PC-9 (cell line): ENCODE measurements around the gene PROKR1. TPM values are rescaled to one million over a fixed set of nuclear protein-coding genes. Genes with fewer than 3 reads are reported as not detected.

ENCODE experiments used
- BruUV-seq: library from RNA; stranded (reverse); fragments of 400-500 nt; replicated peaks from 2 replicates; lab custom pipeline; 2021; lab: Mats Ljungman, UMichigan
- CTCF ChIA-PET: fragments of 300-600 bp; sonication (Branson Sonifier 250); formaldehyde crosslinking; loops from one replicate; lab custom pipeline; 2022; ENCODE audit warnings: antibody characterized with exemption; lab: Charles Lee
- POLR2A ChIA-PET: fragments of 300-600 bp; sonication (Branson Sonifier 250); formaldehyde crosslinking; loops from one replicate; lab custom pipeline; 2022; ENCODE audit warnings: antibody characterized with exemption; ENCODE audit not compliant: unreplicated experiment; lab: Charles Lee
- DNase-seq, 2 experiments: peaks; one replicate each; pipeline versions ENCODE4 v3.0.0 to v3.0.0-alpha.2; 2015 to 2022; ENCODE audit warnings: mixed read lengths in 1 of 2
- H2AFZ ChIP-seq: fragments of 200-600 bp; sonication (generic); 2 replicates; pipeline ENCODE4 v1.8.1; 2017; ENCODE audit warnings: antibody characterized with exemption
- H3F3A ChIP-seq: fragments of 200-600 bp; sonication (generic); 2 replicates; pipeline ENCODE4 v1.8.1; 2017; ENCODE audit warnings: antibody characterized with exemption, mild to moderate bottlenecking, low read depth; ENCODE audit not compliant: insufficient read depth
- H3K27ac ChIP-seq: fragments of 200-600 bp; sonication (generic); 2 replicates; pipeline ENCODE4 v1.6.1; 2016; ENCODE audit warnings: mixed run types
- H3K27me3 ChIP-seq: fragments of 200-600 bp; sonication (generic); 2 replicates; pipeline ENCODE4 v1.6.1; 2016; ENCODE audit warnings: low read depth, mixed run types; ENCODE audit not compliant: insufficient read depth
- H3K36me3 ChIP-seq: fragments of 200-600 bp; sonication (generic); 2 replicates; pipeline ENCODE4 v1.6.1; 2016; ENCODE audit warnings: low read depth, mixed run types
- H3K4me1 ChIP-seq: fragments of 200-600 bp; sonication (generic); replicated peaks from 2 replicates; pipeline ENCODE4 v1.6.1; 2016; ENCODE audit warnings: mixed run types; ENCODE audit not compliant: insufficient read depth
- H3K4me2 ChIP-seq: fragments of 200-600 bp; sonication (generic); 2 replicates; pipeline ENCODE4 v1.6.1; 2017; ENCODE audit warnings: mixed run types
- H3K4me3 ChIP-seq: fragments of 200-600 bp; sonication (generic); 2 replicates; pipeline ENCODE4 v1.6.1; 2016; ENCODE audit warnings: mixed run types
- H3K79me2 ChIP-seq: fragments of 200-600 bp; sonication (generic); 2 replicates; pipeline ENCODE4 v1.6.1; 2017; ENCODE audit warnings: low read depth, mixed run types
- H3K9me2 ChIP-seq: fragments of 200-600 bp; sonication (generic); 2 replicates; pipeline ENCODE4 v1.8.1; 2017; ENCODE audit warnings: mild to moderate bottlenecking; ENCODE audit not compliant: insufficient read depth
- H3K9me3 ChIP-seq: fragments of 200-600 bp; sonication (generic); 2 replicates; pipeline ENCODE4 v1.8.1; 2016; ENCODE audit warnings: low read depth; ENCODE audit not compliant: insufficient read depth
- H4K20me1 ChIP-seq: fragments of 200-600 bp; sonication (generic); 2 replicates; pipeline ENCODE4 v1.8.1; 2017; ENCODE audit not compliant: insufficient read depth
- EZH2 ChIP-seq: fragments of 200-600 bp; sonication (generic); IDR thresholded peaks from 2 replicates; pipeline ENCODE4 v1.8.0; 2017; ENCODE audit warnings: antibody characterized with exemption, low read depth
- intact Hi-C: fragments of 100-400 bp; cut with micrococcal nuclease; formaldehyde crosslinking; loops from one replicate; pipeline ENCODE4 v1.10.0; 2022; ENCODE audit not compliant: unreplicated experiment
- total RNA-seq: library from RNA; stranded (reverse); gene quantifications from 2 replicates; pipeline ENCODE4 v1.2.3, GENCODE V29; 2021
- TF ChIP-seq, protein P1 (sequence below): fragments of 200-600 bp; sonication (generic); conservative IDR thresholded peaks from 2 replicates; pipeline ENCODE4 v1.6.1; 2017; ENCODE audit warnings: mixed run types, antibody characterized with exemption, mild to moderate bottlenecking, moderate library complexity

Gene PROKR1
- total RNA-seq, 1 experiment from 2014 or later, result not detected

DNA sequence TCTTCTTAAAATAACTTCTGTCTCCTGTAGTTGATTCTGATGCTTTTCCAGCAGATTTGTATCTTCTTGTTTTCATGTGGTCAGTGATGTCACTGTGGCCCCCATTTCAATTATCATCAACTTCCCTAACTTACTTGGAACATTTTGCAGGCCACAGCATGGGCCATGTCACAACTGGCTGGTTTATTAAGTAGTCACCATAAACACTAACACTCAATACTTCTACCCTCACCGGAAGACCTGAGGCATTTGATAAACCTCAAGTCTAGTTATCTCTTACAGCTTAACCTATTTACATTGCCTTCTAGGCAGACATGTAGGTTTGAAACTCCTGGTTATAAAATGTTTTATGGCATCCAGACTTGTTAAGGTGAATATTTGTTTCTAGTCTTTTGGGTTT lies 37.4 kb upstream of the PROKR1 start:
- H4K20me1 ChIP-seq, result no peaks in the 10 kb centered on the region
- H3K4me1 ChIP-seq, result no peaks in the 10 kb centered on the region
- H3K27ac ChIP-seq, result no peak overlapping the region
- H2AFZ ChIP-seq, result no peak overlapping the region
- H3K4me2 ChIP-seq, result peak overlapping the region; percentile 39; the same call in 1 of the 2 replicates
- DNase-seq, result no peak
- H3K4me3 ChIP-seq, result no peak overlapping the region
- BruUV-seq, result no TSS peak
- H3K9me3 ChIP-seq, result no peaks in the 10 kb centered on the region
- H3K36me3 ChIP-seq, result no peaks in the 10 kb centered on the region
- no peaks in the 10 kb centered on the region for H3K79me2 ChIP-seq
- ChIA-PET POLR2A (interaction anchor here (0.6 kb wide), 1 partner anchor 1126 kb away, joined by 5 read pairs; no protein-coding TSS in a partner anchor), CTCF (no interaction called here)
- TF ChIP-seq, protein P1, sequence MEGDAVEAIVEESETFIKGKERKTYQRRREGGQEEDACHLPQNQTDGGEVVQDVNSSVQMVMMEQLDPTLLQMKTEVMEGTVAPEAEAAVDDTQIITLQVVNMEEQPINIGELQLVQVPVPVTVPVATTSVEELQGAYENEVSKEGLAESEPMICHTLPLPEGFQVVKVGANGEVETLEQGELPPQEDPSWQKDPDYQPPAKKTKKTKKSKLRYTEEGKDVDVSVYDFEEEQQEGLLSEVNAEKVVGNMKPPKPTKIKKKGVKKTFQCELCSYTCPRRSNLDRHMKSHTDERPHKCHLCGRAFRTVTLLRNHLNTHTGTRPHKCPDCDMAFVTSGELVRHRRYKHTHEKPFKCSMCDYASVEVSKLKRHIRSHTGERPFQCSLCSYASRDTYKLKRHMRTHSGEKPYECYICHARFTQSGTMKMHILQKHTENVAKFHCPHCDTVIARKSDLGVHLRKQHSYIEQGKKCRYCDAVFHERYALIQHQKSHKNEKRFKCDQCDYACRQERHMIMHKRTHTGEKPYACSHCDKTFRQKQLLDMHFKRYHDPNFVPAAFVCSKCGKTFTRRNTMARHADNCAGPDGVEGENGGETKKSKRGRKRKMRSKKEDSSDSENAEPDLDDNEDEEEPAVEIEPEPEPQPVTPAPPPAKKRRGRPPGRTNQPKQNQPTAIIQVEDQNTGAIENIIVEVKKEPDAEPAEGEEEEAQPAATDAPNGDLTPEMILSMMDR, result no peak
- TF ChIP-seq EZH2, result no peak
- no peaks in the 10 kb centered on the region; the same call in 1 of the 2 replicates for H3K9me2 ChIP-seq
- H3F3A ChIP-seq, result no peaks in the 10 kb centered on the region
- H3K27me3 ChIP-seq, result no peaks in the 10 kb centered on the region
- intact Hi-C loops, result no loop called here

GRCh38 chr2:68606759-68607158 lies 36.6 kb upstream of the PROKR1 start:
- no peaks in the 10 kb centered on the region for H3K36me3 ChIP-seq
- TF ChIP-seq, protein P1, result no peak
- TF ChIP-seq EZH2, result no peak
- H4K20me1 ChIP-seq, result no peaks in the 10 kb centered on the region
- H3K27ac ChIP-seq, result no peak overlapping the region
- H3K4me3 ChIP-seq, result no peak overlapping the region
- ChIA-PET POLR2A (no interaction called here), CTCF (no interaction called here)
- H3F3A ChIP-seq, result no peaks in the 10 kb centered on the region
- no peak overlapping the region for H2AFZ ChIP-seq
- no peaks in the 10 kb centered on the region; the same call in 1 of the 2 replicates for H3K9me2 ChIP-seq
- H3K4me1 ChIP-seq, result no peaks in the 10 kb centered on the region
- no TSS peak for BruUV-seq
- no peaks in the 10 kb centered on the region for H3K27me3 ChIP-seq
- H3K79me2 ChIP-seq, result no peaks in the 10 kb centered on the region
- intact Hi-C loops, result no loop called here
- H3K9me3 ChIP-seq, result no peaks in the 10 kb centered on the region
- H3K4me2 ChIP-seq, result no peak overlapping the region
- no peak for DNase-seq

GRCh38 chr2:68607837-68608236 lies 35.5 kb upstream of the PROKR1 start:
- intact Hi-C loops, result no loop called here
- Histone ChIP-seq H3K4me3 (no peak overlapping the region), H3K4me1 (no peaks in the 10 kb centered on the region), H3F3A (no peaks in the 10 kb centered on the region), H3K27me3 (no peaks in the 10 kb centered on the region), H3K27ac (no peak overlapping the region), H2AFZ (no peak overlapping the region), H4K20me1 (no peaks in the 10 kb centered on the region), H3K36me3 (no peaks in the 10 kb centered on the region), H3K4me2 (no peak overlapping the region), H3K79me2 (no peaks in the 10 kb centered on the region), H3K9me3 (no peaks in the 10 kb centered on the region), H3K9me2 (no peaks in the 10 kb centered on the region; the same call in 1 of the 2 replicates)
- TF ChIP-seq, protein P1, result no peak
- TF ChIP-seq EZH2, result no peak
- ChIA-PET POLR2A (no interaction called here), CTCF (no interaction called here)
- no TSS peak for BruUV-seq
- DNase-seq, result no peak
